Stimulated activated CD8-positive, alpha-beta memory T cell treated with anti-CD3 and anti-CD28 coated beads, Interleukin-2, amount 100 ng/mL, for 1 hour (primary cell): ENCODE data around the gene THAP3.
"Not testable (repeated sequence)": the region's sequence is repeated elsewhere in the genome, so short reads cannot be mapped to it uniquely, and the experiment has no call there.

Experiments used
- DNase-seq, 2 donors: peaks; one replicate each; pipeline ENCODE4 v3.0.0-alpha.2; 2020; ENCODE audit warnings: low read depth in 2 of 2

The THAP3 gene

GRCh38 chr1:6591222-6591621 lies 33.4 kb upstream of the THAP3 start:
- no peak for DNase-seq

GRCh38 chr1:6591644-6592043 lies 33.0 kb upstream of the THAP3 start:
- no peak for DNase-seq

DNA sequence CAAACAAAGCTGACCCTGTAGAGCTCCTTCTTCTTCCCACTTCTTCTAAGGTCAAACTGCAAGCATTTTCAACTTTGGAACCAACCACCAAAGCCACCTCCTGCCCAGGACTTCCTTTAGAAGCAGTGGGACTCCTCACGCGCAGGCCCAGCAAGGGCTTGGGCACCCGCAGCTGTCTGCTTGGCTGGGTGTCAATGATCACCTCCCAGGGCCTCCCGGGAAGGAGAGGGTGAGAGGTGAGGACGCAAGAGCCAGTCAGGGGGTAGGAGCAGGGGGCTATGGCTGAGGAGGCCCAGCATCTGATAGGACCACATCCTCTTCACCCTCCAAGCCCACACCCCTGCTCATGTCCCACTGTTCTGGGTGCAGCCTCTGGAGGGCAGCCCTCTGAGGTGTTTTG lies 32.2 kb upstream of the THAP3 start:
- DNase-seq, result no peak

DNA sequence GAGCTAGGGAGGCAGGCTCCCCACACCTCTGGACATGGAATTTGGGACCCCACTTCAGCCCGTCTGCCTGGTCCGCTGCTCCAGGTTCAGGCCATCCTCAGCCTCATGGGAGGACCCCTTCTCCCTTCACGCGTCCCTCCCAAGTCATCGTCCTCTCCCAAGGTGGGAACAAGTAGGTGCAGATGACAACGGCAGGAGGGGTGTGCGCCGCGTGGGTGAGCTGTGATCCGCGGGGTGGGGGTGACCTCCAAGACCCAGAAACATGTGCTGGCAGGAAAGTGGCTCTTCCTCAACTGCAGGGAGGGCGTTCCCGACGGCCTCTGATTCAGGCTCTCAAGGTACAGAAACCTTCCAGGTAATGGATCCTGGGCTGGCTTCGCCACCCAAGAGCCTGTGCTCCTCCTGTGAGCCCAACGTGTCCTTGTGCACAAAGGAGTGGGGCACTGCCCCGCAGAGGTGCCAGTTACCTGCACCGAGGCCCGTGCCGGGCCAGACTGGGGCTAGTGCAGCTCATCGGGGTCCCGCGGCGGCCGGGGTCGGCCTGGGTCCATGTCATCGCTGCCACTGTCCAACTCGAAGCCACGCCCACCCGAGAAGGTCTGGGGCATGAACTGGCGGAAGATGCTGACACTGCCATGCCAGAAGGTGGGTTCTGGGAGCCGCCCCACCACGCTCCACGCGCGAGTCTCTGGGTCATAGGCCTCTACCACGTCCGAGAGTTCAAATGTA lies 31.6 kb upstream of the THAP3 start:
- DNase-seq, result no peak

- DNase-seq, result no peak
Measured at GRCh38 chr1:6593810-6594209, 30.9 kb upstream of the THAP3 start.

DNA sequence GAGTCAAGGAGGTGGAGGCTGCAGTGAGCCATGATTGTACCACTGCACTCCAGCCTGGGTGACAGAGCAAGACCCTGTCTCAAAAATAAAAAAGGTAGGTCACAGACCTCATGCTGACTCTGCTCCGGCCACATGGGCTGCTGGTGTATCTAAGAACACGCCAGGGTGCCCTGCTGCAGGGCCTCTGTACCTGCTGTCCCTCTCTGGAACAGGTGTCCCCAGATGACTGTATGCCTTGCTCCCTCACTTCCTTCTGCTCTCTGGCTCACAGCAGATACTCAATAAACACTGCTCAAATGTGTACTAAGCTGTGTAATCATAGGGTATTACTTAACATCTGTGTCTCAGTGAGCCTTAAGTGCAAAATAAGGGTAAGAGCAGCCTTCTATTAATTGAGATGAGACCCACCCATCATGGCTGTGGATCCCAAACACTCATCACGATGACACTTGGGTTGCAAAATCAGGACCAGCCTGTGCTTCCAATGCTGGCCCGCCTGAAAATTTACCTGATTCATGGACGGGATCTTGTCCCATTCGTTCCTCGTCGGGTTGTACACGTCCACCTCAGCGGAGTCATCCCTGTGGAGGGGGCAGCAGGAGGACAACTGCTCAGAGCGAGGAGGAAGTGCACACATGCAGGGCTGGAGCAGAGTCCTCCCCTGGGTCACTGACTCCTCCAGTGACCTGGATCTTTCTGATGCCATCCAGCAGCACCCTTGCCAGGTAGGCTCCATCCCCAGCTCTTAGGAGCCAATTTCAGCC lies 29.5 kb upstream of the THAP3 start:
- DNase-seq, result no peak

GRCh38 chr1:6596351-6596750 lies 28.3 kb upstream of the THAP3 start:
- no peak for DNase-seq

DNA sequence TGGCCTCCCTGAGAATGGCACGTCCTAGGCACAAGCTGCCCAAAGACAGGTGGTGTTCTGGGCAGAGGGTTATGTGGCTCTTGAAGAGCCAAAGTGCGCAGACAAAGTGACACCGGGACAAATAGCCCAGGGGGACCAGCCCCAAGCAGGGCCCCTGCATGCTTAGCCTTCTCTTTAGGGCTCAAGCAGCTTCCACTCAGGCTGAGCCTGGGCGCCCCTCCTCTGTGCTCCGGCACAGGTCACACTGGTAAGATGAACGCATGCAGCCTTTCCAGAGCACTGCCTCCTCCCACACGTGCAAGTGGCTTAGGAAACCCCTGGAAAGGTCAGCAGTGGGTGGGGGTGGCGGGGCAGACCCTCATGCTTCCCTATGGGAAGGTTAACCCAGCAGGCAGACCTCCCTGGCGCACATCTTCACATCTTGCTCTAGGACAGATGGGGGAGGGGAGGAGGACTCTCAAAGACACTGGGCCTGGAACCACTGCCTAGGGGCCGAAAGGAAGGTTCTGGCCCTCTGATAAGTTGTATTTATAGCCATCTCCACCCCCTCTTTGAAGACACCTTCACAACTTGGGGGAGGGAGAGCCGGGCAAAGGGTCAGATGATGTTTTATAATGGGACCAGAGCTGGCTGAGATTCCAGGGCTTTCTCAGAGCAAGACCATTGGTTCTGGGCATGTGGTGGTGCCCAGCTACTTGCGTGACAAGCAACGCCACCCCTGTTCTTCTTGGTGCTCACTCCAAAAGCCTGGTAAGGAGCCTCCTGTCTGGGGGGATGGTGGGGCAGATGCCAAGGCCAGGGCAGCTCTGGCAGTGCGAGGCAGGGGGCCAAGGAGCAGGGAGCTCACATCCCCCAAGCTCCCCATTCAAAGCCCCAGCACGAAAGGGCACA lies 27.5 kb upstream of the THAP3 start:
- DNase-seq, result no peak

GRCh38 chr1:6597777-6598131 lies 26.9 kb upstream of the THAP3 start:
- no peak for DNase-seq

DNA sequence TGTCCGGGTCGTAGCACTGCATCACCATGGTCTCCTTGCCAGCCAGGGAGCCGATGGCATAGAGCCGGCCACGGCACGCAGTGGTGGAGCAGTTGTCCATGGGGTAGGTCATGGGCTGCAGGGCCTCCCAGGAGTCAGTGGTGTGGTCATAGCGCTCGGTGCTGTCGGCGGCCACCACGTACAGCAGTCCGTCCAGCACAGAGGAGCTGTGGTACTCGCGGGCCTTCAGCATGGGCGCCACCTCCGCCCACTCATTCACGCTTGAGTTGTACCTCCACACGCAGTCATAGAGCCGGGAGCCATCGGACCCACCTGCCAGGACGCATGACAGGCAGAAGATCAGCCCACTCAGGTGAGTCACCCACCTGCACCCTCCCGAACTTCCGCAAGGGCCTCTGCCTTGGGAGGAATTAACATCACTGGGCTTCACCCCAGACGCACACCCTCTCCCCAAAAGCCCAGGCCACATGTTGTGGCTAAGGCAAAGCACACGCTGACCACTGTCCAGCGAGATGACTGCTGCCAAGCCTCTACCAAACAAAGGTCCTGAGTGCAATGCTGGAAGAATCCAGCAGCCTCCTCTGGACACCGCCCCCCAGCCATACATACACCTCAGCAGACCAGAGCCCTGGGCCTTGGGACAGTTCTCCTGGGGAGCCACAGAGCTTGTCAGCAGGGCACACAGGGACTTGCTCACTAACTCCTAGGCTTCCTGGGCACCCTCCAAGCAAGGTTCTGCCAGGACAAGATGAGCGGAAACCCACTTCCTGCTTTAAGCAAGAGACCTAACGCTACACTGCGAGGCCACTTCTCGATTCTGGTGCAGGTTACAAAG lies 25.3 kb upstream of the THAP3 start:
- DNase-seq, result no peak

DNA sequence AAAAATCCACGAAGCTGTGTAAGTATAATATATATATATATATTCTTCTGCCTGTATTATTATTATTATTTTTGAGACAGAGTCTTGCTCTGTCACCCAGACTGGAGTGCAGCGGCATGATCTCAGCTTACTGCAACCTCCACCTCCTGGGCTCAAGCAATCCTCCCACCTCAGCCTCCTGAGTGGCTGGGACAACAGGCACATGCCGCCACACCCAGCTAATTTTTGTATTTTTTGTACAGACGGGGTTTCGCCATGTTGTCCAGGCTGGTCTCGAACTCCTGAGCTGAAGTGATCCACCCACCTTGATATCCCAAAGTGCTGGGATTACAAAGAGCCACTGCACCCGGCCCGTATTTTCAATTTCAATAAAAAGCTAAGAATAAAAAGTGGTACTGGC lies 24.7 kb upstream of the THAP3 start:
- not testable (repeated sequence) for DNase-seq

DNA sequence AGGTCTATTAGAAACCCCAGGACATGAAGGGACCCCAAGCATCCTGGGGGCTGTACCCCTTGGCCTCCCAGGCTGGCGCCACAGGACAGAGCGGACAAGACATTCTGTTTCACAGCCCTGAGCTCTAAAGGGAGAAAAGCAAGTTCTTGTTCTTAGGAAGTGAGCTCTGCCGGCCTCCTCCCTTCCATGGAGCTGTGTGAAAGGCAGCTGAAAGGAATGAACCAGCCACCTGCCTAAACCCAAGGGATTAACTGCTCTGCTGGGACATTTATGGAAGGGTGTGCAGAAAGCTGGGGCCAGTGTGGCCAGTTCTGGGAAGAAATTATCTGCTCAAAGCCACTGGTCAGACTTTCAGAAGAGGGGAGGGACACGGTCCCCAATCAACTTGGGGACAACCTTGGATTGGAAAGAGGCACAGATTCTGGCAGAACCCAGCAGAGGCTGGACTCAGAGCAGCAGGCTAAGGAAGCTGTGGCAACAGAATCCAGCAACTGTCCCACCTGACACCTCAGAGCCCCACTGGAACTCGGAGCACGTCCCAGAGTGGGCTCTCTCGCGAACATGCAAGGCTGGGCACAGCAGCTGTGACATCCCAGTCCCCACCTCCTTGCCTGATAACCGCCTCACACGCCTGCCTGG lies 24.1 kb upstream of the THAP3 start:
- no peak for DNase-seq

DNA sequence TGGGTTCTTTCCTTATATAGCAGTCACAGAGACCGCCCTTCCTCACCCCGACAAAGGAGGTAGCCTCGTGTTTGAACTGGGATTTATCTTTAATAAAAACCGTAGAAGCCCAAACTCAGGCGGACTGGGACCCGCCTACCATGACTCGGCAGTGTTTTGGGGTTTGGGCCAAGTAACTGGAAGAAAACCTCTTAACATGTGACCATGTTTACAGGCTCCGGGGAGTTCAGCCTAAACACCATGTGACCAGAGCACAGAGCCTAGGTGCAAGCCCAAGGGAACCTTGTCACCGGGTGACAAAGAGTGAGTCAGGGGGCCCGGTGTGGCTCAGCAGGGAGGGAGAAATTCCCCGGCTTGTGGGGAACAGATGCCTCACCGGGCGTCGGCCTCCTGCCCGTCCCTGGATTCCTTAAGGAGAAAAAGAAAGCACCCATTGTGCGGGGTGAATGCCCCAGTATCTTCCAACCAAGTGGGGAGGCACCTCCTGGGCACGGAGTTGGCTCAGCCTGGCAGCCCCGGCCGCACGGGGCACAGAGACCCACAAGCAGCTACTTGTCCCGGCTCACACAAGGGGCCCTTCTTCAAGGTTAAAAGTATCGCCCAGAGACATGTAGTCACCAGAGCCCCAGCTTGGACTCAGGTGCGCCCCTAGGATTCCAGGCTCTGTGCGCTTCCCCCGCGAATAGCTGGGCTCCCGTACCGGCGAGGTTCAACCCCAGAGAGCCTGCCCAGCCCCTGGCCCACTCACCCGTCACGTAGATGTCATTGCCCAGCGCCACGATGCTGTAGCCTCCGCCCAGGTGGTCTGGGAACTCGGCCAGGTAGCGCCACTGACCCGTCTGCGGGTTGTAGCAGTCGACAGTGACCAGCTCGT lies 23.4 kb upstream of the THAP3 start:
- DNase-seq, result peak in 1 of 2 donors; percentile 54

DNA sequence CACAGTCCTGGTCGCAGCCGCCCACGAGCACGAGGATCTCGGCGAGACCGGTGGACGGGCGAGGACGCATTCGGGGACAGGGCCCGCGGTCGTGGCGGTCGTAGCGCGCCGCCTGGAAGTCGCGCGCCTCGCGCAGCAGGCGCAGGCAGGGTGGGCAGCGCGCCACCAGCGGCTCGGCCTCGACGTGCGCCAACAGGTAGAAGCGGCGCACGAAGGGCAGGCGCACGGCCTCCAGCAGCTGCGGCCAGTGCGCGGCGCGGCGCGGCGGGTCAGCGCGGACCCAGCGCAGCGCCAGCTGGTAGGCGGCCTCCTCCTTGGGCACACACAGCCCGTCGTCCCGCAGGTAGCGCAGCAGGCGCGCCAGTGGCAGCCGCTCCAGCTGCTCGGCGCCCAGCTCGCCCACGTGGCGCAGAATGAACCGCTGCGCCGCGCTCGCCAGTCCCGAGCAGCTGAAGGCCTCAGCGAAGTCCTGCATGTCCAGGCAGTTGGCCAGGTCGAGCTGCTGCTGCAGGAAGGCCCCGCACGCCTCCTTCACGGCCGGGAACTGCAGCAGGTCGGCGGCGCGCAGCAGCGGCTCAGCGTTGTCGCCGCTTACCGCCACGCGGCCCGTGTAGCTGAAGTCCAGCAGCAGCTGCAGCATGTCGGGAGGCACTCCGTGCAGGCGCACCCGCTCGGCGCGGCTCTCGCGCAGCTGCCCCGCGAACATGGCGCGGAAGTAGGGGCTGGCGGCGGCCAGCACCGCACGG lies 22.6 kb upstream of the THAP3 start:
- DNase-seq, result no peak

DNA sequence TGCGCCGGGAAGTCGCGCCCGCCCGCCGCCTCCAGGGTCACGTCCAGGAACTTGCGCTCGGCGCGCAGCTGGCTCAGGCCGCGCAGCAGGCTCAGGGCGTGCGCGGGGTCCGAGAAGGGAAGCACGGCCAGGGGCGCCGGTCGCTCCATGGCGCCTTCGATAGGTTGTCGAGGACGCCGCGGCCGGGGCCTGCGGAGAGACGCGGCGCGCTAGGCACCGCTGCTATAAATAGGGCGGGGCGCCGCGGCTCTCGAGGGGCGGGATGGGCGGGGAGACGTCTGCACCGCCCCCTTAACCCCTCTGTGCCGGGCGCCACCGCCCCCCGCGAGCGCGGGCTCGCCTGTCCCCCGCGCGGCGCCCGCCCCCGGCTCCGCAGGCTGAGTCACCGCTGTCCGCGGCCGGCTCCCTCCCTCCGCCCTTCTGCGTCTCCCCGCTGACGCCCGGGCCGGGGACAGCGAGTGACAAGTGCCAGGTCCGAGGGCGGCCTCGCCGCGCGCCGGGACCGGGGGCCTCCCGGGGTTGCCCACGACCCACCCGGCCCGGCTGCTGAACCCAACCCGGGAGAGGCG lies 21.9 kb upstream of the THAP3 start, which contains the start of gene KLHL21:
Gene KLHL21 (minus strand): TSS at position 201 of the 569 bp plus-strand sequence. CDS start 52 bp downstream, at position 149.
- DNase-seq, result peak; percentile 77 to 85

- no peak for DNase-seq
Measured at GRCh38 chr1:6603238-6603914, 21.3 kb upstream of the THAP3 start.

GRCh38 chr1:6603915-6604558 lies 20.6 kb upstream of the THAP3 start:
- no peak for DNase-seq
